Endothelial cell of umbilical vein (primary cell): ENCODE data around the gene FOSL2.

Experiments
- EZH2 ChIP-seq: IDR thresholded peaks from 2 replicates; pipeline ENCODE4 v1.6.1; 2012; ENCODE audit warnings: borderline replicate concordance, low read depth, mild to moderate bottlenecking, moderate library complexity, low read length, inconsistent platforms; ENCODE audit not compliant: severe bottlenecking
- FOS ChIP-seq: IDR thresholded peaks from 2 replicates; pipeline ENCODE4 v1.6.1; 2011; ENCODE audit warnings: mild to moderate bottlenecking, low read length, moderate library complexity, borderline replicate concordance; ENCODE audit not compliant: insufficient read depth
- GATA2 ChIP-seq: IDR thresholded peaks from 2 replicates; pipeline ENCODE4 v1.7.0; 2011; ENCODE audit warnings: low read depth, mild to moderate bottlenecking, moderate library complexity, mixed read lengths, low read length; ENCODE audit not compliant: insufficient read length, insufficient read depth
- JUN ChIP-seq: IDR thresholded peaks from 2 replicates; pipeline ENCODE4 v1.6.1; 2011; ENCODE audit warnings: borderline replicate concordance, low read depth; ENCODE audit not compliant: insufficient read length, insufficient read depth
- MYC ChIP-seq: IDR thresholded peaks from one replicate; pipeline ENCODE4 v1.6.1; 2011; ENCODE audit warnings: mild to moderate bottlenecking, low read depth, low read length
- POLR2A ChIP-seq: IDR thresholded peaks from 2 replicates; pipeline ENCODE4 v1.6.1; 2012; ENCODE audit warnings: low read depth, mild to moderate bottlenecking, control low read depth, low read length
- POLR2AphosphoS5 ChIP-seq: IDR thresholded peaks from 2 replicates; pipeline ENCODE4 v1.6.1; 2012; ENCODE audit warnings: low read depth, mild to moderate bottlenecking, control low read depth, low read length, moderate library complexity; ENCODE audit not compliant: insufficient read depth
- TF ChIP-seq, protein P1 (sequence below), 2 donors: IDR thresholded peaks; 1 replicate in 1 of 2; 2 replicates in 1 of 2; pipeline ENCODE4 v1.5.1; 2011; ENCODE audit warnings: low read length in 2 of 2, mild to moderate bottlenecking in 2 of 2, moderate library complexity in 2 of 2, control low read depth in 1 of 2, inconsistent platforms in 1 of 2, low read depth in 1 of 2; ENCODE audit not compliant: insufficient read depth in 1 of 2; ENCODE audit errors: extremely low read depth in 1 of 2
- TF ChIP-seq, protein P2 (sequence below): IDR thresholded peaks from 2 replicates; pipeline ENCODE4 v1.6.1; 2011; ENCODE audit not compliant: insufficient read depth, insufficient read length

DNA sequence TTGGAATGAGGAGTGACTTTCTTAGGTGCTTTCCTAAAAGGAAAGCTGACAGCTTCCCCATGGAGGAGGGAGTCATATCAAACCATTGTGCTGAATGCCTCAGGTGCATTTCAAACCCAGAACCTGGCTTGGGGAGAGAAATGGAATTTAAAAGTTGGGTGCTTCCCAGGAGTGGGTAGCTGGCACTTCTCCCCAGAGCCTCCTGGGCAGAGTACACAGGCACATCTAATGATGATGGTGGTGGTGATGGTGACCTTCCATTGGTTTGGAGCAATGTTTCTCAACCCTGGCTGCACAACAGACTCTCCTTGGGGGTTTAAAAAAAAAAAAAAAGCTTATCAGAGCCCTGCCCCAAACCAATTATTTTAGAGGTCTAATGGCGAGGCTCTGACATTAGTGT lies 8.3 kb downstream of the FOSL2 start:
- TF ChIP-seq, protein P1, sequence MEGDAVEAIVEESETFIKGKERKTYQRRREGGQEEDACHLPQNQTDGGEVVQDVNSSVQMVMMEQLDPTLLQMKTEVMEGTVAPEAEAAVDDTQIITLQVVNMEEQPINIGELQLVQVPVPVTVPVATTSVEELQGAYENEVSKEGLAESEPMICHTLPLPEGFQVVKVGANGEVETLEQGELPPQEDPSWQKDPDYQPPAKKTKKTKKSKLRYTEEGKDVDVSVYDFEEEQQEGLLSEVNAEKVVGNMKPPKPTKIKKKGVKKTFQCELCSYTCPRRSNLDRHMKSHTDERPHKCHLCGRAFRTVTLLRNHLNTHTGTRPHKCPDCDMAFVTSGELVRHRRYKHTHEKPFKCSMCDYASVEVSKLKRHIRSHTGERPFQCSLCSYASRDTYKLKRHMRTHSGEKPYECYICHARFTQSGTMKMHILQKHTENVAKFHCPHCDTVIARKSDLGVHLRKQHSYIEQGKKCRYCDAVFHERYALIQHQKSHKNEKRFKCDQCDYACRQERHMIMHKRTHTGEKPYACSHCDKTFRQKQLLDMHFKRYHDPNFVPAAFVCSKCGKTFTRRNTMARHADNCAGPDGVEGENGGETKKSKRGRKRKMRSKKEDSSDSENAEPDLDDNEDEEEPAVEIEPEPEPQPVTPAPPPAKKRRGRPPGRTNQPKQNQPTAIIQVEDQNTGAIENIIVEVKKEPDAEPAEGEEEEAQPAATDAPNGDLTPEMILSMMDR (IDR thresholded peaks at IDR 0.05; ENCODE audit: extremely low read depth in 1 of 2, insufficient read depth in 1 of 2, low read depth in 1 of 2, low read length in 2 of 2): no peak
- TF ChIP-seq POLR2AphosphoS5 (no peak), MYC (no peak), POLR2A (no peak), EZH2 (no peak), GATA2 (no peak), JUN (no peak), FOS (no peak)
- TF ChIP-seq, protein P2, sequence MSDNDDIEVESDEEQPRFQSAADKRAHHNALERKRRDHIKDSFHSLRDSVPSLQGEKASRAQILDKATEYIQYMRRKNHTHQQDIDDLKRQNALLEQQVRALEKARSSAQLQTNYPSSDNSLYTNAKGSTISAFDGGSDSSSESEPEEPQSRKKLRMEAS: no peak
